NB4 (cell line): ENCODE data around the gene CABLES2.

Experiments used
- POLR2A ChIP-seq: IDR thresholded peaks from 2 replicates; pipeline ENCODE4 v1.6.1; 2011; ENCODE audit warnings: mild to moderate bottlenecking; ENCODE audit not compliant: insufficient read length; ENCODE audit errors: extremely low read depth
- TF ChIP-seq, protein P1 (sequence below): IDR thresholded peaks from one replicate; pipeline ENCODE4 v1.5.1; 2012; ENCODE audit warnings: low read depth, low read length

- TF ChIP-seq, protein P1, sequence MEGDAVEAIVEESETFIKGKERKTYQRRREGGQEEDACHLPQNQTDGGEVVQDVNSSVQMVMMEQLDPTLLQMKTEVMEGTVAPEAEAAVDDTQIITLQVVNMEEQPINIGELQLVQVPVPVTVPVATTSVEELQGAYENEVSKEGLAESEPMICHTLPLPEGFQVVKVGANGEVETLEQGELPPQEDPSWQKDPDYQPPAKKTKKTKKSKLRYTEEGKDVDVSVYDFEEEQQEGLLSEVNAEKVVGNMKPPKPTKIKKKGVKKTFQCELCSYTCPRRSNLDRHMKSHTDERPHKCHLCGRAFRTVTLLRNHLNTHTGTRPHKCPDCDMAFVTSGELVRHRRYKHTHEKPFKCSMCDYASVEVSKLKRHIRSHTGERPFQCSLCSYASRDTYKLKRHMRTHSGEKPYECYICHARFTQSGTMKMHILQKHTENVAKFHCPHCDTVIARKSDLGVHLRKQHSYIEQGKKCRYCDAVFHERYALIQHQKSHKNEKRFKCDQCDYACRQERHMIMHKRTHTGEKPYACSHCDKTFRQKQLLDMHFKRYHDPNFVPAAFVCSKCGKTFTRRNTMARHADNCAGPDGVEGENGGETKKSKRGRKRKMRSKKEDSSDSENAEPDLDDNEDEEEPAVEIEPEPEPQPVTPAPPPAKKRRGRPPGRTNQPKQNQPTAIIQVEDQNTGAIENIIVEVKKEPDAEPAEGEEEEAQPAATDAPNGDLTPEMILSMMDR: no peak
- no peak for TF ChIP-seq POLR2A
Observed at GRCh38 chr20:62454904-62455636, 48.0 kb upstream of the CABLES2 start.
